Left cardiac atrium (tissue), 4 donors: Measurements from ENCODE around the gene RHBDF1. TPM values are rescaled to one million over a fixed set of nuclear protein-coding genes. Genes with fewer than 3 reads are reported as not detected.
"Not testable (repeated sequence)": the region's sequence is repeated elsewhere in the genome, so short reads cannot be mapped to it uniquely, and the experiment has no call there.

Source experiments
- ATAC-seq, 2 donors: fragments of 200-7000 bp; cut with Tn5 transposase; one replicate each; pipeline ENCODE4 v1.9.1; 2020; ENCODE audit warnings: mild to moderate bottlenecking in 2 of 2, moderate library complexity in 2 of 2
- DNase-seq: peaks from one replicate; pipeline ENCODE4 v3.0.0-alpha.2; 2020
- intact Hi-C, 2 donors: fragments of 100-400 bp; cut with DNase I; formaldehyde crosslinking; loops; one replicate each; pipeline versions ENCODE4 v1.14.1 to v1.15.1; 2022 to 2023
- total RNA-seq, 2 donors: library from RNA; stranded (reverse); fragmentation: NEBNext Ultra II Directional; extraction: Animal tissue kit (Norgen Biotek cat#: 25700); gene quantifications; one replicate each; pipeline ENCODE4 v1.2.1, GENCODE V29; 2021
- donor health status: DM: no; HTN: yes; CAD: no.
- donor health status: DM: no; HTN: yes; CAD: no; lungs with severe emphysema.
- donor health status: DM: yes; HTN: yes; CAD: no.
- donor health status: Dilated cardiomyopathy.

The RHBDF1 gene
- total RNA-seq, 2 donors from 2014 or later = 15.5 to 22.1 TPM

- no peak for ATAC-seq
- DNase-seq = no peak
- intact Hi-C loops = no loop called here
These were observed 25.2 kb downstream of the RHBDF1 start for GRCh38 chr16:47234-47633.

- intact Hi-C loops, ATAC-seq, DNase-seq: not testable (repeated sequence)
These were observed 25.9 kb downstream of the RHBDF1 start for GRCh38 chr16:46510-46909.

DNA sequence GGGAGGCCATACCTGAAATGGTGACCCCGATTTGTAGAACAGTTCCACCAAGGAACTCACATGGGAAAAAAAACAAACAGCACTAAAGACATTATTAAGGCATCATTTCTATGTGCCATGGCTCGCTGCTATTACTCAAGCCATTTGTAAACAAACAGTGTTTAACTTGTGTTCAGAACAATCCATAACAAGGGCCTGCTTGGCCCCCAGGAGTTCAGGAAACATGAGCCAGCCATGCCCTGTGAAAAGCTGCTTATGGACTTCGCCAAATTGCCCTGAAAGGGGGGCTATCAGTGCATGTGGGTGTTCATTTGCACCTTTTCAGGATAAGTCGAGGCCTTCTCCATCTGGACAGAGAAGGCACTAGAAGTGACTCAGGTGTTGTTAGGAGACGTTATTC is 27.0 kb downstream of the RHBDF1 start:
- DNase-seq = no peak
- no peak for ATAC-seq
- intact Hi-C loops = no loop called here

- no peak for ATAC-seq
- DNase-seq = no peak
- intact Hi-C loops = no loop called here
These were observed 27.8 kb downstream of the RHBDF1 start for GRCh38 chr16:44655-45054.

GRCh38 chr16:43294-43693 is 29.1 kb downstream of the RHBDF1 start:
- no peak for ATAC-seq
- intact Hi-C loops = no loop called here
- DNase-seq = no peak

GRCh38 chr16:42691-43090 is 29.7 kb downstream of the RHBDF1 start:
- no peak for ATAC-seq
- no peak for DNase-seq
- intact Hi-C loops = no loop called here

GRCh38 chr16:42069-42457 is 30.4 kb downstream of the RHBDF1 start:
- no peak for DNase-seq
- intact Hi-C loops = no loop called here
- ATAC-seq = peak in 1 of 2 donors; percentile 11

DNA sequence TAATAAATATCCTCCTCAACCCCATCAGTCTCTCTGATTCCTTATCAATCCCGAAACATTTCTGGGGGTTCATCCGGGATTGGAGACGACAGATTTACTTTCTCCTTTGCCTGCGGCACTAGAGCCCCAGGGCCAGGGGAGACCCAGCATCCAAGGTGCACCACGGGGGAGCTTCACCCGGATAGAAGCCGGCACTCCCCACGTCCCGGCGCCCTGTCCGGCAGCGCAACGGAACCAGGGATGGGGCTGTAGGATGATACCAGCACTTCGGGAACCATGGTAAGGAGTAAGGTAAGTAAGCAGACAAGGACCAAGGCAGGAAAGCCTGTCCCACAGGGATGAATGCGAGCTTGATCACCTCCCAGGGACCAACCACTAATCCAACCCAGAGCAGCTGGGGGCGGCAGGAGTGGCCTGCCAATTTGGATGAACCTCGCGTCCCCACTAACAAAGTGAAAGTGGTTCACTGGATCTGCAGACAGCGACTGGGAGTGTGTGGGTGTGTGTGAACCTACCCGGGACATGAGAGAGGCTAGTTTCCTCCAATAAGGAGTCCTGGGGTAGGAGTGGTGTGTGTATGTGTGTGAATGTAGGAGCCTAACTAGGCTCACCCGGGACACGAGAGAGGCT is 30.9 kb downstream of the RHBDF1 start:
- intact Hi-C loops = no loop called here
- DNase-seq (peak; percentile 32), ATAC-seq (peak; percentile 48 to 75)

DNA sequence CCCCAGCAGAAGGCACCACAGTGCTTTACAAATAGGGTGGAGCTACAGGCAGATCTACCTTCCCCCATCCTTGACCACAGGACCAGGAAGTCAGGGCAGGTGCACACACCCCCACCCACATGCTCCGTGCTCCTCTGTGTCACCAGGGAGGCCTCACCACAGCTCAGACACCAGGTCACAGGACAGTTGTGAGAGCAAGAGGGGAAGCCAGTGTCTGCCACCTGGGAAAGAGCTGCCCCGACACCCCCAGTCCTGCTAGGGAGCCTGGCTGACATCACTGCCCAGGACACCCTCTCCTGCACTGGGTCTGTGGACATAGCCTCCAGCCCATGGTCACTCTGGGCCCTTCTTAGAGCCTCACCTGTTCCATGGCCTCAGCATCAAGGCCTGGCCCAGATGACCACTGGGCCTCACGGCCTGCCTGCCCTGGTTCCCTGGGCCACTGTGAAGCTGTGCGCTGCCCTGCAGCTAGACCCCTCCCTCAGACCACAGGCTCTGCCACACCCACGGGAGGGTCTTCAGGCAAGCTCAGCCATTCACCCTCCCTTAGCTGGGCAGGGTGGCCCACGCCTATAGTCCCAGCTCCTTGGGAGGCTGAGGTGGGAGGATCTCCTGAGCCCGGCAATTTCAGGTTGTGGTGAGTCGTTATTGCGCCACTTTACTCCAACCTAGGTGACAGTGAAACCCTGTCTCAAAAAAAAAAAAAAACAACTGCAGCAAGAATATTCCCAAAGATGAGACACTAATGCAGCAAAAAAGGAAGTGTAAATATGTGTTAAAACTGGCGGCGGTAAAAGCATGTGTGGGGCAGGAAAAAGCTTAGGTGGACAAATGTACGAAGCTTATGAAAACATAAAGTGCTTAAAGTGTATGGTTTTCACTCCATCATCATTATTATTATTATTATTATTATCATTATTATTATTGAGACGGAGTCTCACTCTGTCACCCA is 33.2 kb downstream of the RHBDF1 start:
- intact Hi-C loops = no loop called here
- no peak for ATAC-seq
- peak; percentile 18 for DNase-seq

DNA sequence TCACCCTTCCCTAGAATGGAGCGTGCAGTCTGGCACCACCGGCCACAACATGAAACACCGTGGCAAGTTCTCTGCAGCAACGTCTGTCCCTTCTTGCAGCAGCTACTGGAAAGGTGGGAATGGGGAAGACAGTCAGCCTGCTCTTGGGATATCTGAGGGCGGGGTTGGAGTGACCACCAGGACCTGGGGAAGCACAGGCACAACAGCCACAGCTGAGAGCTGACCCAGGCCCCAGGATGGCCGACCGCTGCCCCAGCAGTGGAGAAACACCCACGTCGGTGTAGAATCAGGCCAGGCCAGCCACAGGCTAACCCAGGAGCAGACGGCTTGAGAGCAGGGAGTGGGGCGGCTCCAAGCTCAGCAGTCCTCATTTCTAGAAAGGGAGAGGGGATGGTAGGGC is 34.2 kb downstream of the RHBDF1 start:
- DNase-seq, ATAC-seq, intact Hi-C loops: not testable (repeated sequence)

DNA sequence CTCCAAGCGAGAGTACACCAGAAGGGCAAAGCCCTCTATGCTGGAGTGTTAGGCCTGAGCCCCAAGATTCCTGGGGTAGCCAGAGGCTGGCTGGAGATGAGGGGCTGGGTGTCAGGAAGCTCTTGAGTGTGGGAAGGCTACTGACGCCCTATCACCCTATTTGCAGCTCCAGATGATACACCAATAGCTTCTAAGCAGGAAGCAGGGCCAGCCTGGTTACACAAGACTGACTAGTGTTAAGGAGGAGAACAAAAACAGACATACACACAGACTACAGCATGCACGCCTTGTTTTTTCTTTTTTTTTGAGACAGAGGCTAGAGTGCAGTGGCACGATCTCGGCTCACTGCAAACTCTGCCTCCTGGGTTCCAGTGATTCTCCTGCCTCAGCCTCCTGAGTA is 34.9 kb downstream of the RHBDF1 start:
- ATAC-seq = no peak
- intact Hi-C loops = no loop called here
- DNase-seq = no peak

- intact Hi-C loops = no loop called here
- ATAC-seq (no peak), DNase-seq (no peak)
These were observed 36.0 kb downstream of the RHBDF1 start for GRCh38 chr16:36336-36984.

- DNase-seq (no peak), ATAC-seq (no peak)
- intact Hi-C loops = no loop called here
These were observed 36.6 kb downstream of the RHBDF1 start for GRCh38 chr16:35678-36305.

- intact Hi-C loops = no loop called here
- ATAC-seq (peak in 1 of 2 donors; percentile 35), DNase-seq (no peak)
These were observed 37.3 kb downstream of the RHBDF1 start for GRCh38 chr16:35011-35677.

- ATAC-seq (no peak), DNase-seq (no peak)
- intact Hi-C loops = no loop called here
These were observed 37.8 kb downstream of the RHBDF1 start for GRCh38 chr16:34648-34987.

DNA sequence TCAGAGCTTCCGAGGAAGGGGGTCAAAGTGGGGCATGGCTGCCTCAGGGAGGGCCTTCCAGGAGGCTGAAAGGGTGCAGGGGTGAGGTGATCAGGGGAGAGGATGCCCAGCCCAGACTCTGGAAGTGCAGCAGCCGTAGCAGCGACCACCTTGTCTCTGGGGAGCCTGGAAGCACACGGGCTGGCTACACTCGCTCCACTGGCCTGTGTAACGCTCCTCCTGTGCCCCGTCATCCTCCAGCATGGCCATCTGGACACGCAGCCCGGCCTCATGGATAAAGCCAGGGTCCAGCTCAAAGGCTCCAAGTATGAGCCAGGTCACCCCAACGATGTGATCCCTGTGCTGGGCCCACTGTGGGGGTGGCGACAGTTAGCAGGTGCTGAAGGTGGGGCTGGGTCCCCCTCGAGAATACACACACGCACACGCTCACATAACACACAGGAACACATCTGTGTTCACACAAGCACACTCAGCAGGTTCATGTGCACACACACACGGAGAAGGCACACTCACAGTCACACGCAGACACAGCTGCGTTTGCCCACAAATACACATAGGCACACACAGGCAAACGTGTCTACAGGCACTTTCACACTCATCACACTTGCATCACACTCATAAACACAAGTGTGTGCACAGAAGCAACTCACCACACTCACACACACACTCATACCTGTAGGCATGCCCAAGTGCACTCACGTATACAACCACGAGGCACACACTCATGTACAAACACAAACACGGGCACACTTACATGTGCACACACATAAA is 38.4 kb downstream of the RHBDF1 start:
- ATAC-seq (peak in 1 of 2 donors; percentile 27), DNase-seq (no peak)
- intact Hi-C loops = no loop called here

DNA sequence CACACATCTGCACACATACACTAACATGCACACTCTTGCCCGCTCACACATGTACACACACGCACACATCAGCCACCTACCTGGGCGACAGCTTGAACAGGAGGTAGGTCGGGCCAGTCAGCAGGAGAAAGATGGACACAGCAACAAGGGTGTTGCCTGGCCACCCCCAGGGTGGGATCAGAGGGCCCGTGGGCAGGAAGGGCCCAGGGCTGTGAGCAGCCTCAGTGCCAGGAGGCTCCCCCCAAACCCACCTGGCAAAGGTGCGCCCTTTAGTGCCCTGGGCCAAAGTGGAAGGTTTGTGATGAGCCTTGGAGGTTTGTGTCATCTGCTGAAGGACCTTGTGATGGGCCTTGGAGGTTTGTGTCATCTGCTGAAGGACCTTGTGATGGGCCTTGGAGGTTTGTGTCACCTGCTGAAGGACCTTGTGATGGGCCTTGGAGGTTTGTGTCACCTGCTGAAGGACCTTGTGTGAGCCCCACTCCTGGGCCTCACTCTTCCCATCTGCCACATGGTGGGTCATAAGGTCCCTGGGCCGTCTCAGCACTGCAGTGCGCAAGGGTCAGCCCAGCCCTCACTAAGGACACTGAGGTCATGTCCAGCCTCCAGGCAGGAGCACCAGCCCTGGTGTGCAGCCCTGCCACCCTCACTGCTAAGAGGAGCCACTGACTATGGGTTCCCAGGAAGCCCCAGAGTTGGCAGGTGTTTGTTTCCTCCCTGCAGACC is 39.1 kb downstream of the RHBDF1 start:
- ATAC-seq, DNase-seq, intact Hi-C loops: not testable (repeated sequence)

DNA sequence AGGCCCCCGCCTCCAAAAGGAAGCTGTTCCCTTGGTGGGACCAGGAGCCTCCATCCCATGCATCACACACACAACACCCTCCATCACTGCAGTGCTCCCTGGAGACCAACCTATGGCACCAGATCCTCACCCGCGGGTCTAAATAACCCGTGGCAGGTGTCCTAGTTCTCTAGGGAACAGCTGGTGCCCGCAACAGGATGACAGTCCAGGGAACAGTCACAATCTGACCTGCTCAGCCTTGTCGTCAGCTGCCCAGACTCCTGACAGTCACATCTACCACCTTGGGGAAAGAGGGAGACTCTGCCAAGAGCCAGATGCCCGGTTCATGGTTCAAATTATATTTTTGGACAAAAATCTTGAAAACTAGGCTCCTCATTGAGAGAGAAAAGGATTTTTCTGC is 41.8 kb downstream of the RHBDF1 start:
- ATAC-seq, intact Hi-C loops, DNase-seq: not testable (repeated sequence)
